ENCODE data around the gene TRIM14. TPM values are rescaled to one million over a fixed set of nuclear protein-coding genes. Genes with fewer than 3 reads are reported as not detected.

TRIM14 gene
- total and polyA plus RNA-seq, 2 donors from 2014 or later: 11.3 to 26.3 TPM

DNA sequence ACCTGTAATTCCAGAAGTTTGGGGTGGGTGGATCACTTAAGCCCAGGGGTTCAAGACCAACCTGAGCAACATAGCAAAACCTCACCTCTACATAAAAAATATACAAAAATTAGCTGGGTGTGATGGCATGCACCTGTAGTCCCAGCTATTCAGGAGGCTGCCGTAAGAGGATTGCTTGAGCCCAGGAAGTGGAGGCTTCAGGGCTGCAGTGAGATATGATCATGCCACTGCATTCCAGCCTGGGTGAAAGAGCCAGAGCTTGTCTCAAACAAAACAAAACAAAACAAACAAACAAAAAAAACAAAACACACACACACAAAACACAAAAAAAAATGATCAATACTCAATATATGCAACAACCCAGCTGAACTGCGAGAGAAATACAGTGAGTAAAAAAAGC, 29.5 kb upstream of the TRIM14 start:
- H3K9me3 ChIP-seq (ENCODE audit: control insufficient read depth in 2 of 3, insufficient read depth in 1 of 3, low read length in 3 of 3): no peaks in the 10 kb centered on the region
- no peak overlapping the region for H3K4me3 ChIP-seq (ENCODE audit: low read length in 3 of 3)
- H3K27ac ChIP-seq (ENCODE audit: low read depth in 2 of 2, low read length in 2 of 2): no peak overlapping the region
- FAIRE-seq (no peak), DNase-seq (no peak)
- intact Hi-C loops (cut with DNase I): no loop called here
- H3K9ac ChIP-seq (ENCODE audit: low read length in 3 of 3): no peak overlapping the region
- H3K36me3 ChIP-seq (ENCODE audit: control insufficient read depth in 2 of 3, insufficient read depth in 3 of 3, low read length in 3 of 3): no peaks in the 10 kb centered on the region
- TF ChIP-seq, protein P1, sequence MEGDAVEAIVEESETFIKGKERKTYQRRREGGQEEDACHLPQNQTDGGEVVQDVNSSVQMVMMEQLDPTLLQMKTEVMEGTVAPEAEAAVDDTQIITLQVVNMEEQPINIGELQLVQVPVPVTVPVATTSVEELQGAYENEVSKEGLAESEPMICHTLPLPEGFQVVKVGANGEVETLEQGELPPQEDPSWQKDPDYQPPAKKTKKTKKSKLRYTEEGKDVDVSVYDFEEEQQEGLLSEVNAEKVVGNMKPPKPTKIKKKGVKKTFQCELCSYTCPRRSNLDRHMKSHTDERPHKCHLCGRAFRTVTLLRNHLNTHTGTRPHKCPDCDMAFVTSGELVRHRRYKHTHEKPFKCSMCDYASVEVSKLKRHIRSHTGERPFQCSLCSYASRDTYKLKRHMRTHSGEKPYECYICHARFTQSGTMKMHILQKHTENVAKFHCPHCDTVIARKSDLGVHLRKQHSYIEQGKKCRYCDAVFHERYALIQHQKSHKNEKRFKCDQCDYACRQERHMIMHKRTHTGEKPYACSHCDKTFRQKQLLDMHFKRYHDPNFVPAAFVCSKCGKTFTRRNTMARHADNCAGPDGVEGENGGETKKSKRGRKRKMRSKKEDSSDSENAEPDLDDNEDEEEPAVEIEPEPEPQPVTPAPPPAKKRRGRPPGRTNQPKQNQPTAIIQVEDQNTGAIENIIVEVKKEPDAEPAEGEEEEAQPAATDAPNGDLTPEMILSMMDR (IDR thresholded peaks at IDR 0.05; ENCODE audit: borderline replicate concordance, extremely low read depth, insufficient read depth): no peak
- peaks cover 0 to 2% (median 0%) of the 10 kb centered on the region in 3 donors for H3K4me1 ChIP-seq (ENCODE audit: control insufficient read depth in 2 of 3, insufficient read depth in 2 of 3, low read depth in 1 of 3, low read length in 3 of 3)
- no peaks in the 10 kb centered on the region for H3K27me3 ChIP-seq (ENCODE audit: control insufficient read depth, insufficient read depth, low read length)

GRCh38 chr9:98147582-98147981, 28.6 kb upstream of the TRIM14 start:
- no peak overlapping the region for H3K27ac ChIP-seq (ENCODE audit: low read depth in 2 of 2, low read length in 2 of 2)
- no peaks in the 10 kb centered on the region for H3K36me3 ChIP-seq (ENCODE audit: control insufficient read depth in 2 of 3, insufficient read depth in 3 of 3, low read length in 3 of 3)
- H3K4me1 ChIP-seq (ENCODE audit: control insufficient read depth in 2 of 3, insufficient read depth in 2 of 3, low read depth in 1 of 3, low read length in 3 of 3): peaks cover 0 to 2% (median 0%) of the 10 kb centered on the region in 3 donors
- no peak overlapping the region for H3K9ac ChIP-seq (ENCODE audit: low read length in 3 of 3)
- H3K4me3 ChIP-seq (ENCODE audit: low read length in 3 of 3): no peak overlapping the region
- DNase-seq (no peak), FAIRE-seq (no peak)
- TF ChIP-seq, protein P1 (IDR thresholded peaks at IDR 0.05; ENCODE audit: borderline replicate concordance, extremely low read depth, insufficient read depth): no peak
- intact Hi-C loops (cut with DNase I): no loop called here
- H3K9me3 ChIP-seq (ENCODE audit: control insufficient read depth in 2 of 3, insufficient read depth in 1 of 3, low read length in 3 of 3): no peaks in the 10 kb centered on the region
- no peaks in the 10 kb centered on the region for H3K27me3 ChIP-seq (ENCODE audit: control insufficient read depth, insufficient read depth, low read length)

DNA sequence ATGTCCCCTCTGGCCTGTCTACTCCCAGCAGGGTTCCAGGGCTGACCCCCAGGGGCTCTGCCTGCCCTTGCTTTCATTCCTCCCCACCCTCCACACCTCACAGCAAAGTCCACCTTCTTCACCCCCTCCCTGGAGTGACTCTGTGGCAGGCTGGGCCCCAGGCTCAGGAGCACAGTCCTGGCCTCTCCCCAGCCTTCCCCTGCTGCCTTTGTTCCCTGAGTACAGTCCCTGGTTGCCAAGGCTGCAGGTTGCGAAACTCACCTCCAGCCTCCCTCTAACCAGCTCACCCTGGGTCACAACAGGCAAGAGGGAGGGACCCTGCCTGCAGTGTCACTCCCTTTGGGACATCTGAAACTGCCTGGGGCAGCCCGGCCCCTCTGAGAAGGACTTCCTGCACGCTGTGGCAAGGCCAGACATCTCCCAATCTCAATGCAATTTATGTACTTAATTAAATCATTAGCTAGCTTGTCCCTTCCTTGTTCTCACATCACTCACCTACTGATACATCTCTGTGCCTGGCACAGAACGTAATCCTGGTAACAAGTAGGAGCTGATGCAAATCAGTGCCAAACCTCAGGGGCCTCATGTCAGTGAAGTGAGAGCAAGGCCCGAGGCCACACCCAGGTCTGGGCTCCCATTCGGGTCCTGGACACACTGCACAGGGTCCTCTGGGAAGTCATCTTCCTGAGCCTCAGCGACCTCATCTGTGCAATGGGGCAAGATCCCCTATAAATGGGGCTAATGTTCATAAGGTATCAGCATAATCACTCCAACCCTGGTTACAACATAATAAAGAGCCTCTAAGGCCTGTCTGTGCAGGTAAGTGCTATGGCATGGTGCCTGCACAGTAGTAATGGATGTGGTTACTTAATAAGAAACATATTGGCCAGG, 27.3 kb upstream of the TRIM14 start:
- Histone ChIP-seq H3K9me3 (ENCODE audit: control insufficient read depth in 2 of 3, insufficient read depth in 1 of 3, low read length in 3 of 3) (no peaks in the 10 kb centered on the region), H3K27me3 (ENCODE audit: control insufficient read depth, insufficient read depth, low read length) (no peaks in the 10 kb centered on the region), H3K36me3 (ENCODE audit: control insufficient read depth in 2 of 3, insufficient read depth in 3 of 3, low read length in 3 of 3) (no peaks in the 10 kb centered on the region), H3K9ac (ENCODE audit: low read length in 3 of 3) (no peak overlapping the region), H3K27ac (ENCODE audit: low read depth in 2 of 2, low read length in 2 of 2) (peak overlapping the region in 1 of 2 donors; percentile 17), H3K4me3 (ENCODE audit: low read length in 3 of 3) (no peak overlapping the region), H3K4me1 (ENCODE audit: control insufficient read depth in 2 of 3, insufficient read depth in 2 of 3, low read depth in 1 of 3, low read length in 3 of 3) (peaks cover 0 to 2% (median 0%) of the 10 kb centered on the region in 3 donors)
- intact Hi-C loops (cut with DNase I): no loop called here
- DNase-seq (peak; percentile 59 to 94 (median 64)), FAIRE-seq (no peak)
- TF ChIP-seq, protein P1 (IDR thresholded peaks at IDR 0.05; ENCODE audit: borderline replicate concordance, extremely low read depth, insufficient read depth): no peak

Data from kidney (tissue), 14 donors.